ENCODE results near the gene FTO. TPM values are rescaled to one million over a fixed set of nuclear protein-coding genes. Genes with fewer than 3 reads are reported as not detected.

FTO gene
- total and polyA plus RNA-seq, 12 donors = 17.8 to 310 (median 156) TPM

DNA sequence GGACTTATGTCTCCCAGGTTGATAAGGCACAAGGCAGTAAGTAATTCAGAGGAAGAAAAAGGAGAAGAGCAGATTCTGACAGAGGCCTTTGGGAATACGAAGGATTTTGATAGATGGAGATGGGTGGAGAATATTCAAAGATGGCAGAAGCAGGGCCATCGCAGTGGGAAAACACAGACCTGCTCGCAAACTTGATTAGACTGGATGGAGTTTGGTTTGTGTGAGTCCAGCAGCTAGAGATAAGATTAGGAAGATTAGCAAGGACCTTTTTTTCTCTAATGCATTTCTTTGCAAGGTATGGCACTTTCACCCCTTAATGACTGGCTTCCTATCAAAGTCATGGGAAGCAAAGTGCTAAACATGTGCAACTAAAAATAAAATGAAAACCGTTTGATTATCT, 196.7 kb downstream of the FTO start:
- no peak overlapping the region for H3K27ac ChIP-seq
- no peak for DNase-seq
- H3K4me1 ChIP-seq (replicated peaks in 1 of 2) = no peaks in the 10 kb centered on the region
- no peak overlapping the region for H3K4me3 ChIP-seq
- intact Hi-C loops (cut with DNase I) = no loop called here
- H3K9me3 ChIP-seq (replicated peaks in 1 of 3) = no peaks in the 10 kb centered on the region
- H3K27me3 ChIP-seq = no peaks in the 10 kb centered on the region
- WGBS, 4 donors = 71 to 89% (median 82%) methylated on average over 4 of the region's 4 CpGs
- TF ChIP-seq, protein P1, sequence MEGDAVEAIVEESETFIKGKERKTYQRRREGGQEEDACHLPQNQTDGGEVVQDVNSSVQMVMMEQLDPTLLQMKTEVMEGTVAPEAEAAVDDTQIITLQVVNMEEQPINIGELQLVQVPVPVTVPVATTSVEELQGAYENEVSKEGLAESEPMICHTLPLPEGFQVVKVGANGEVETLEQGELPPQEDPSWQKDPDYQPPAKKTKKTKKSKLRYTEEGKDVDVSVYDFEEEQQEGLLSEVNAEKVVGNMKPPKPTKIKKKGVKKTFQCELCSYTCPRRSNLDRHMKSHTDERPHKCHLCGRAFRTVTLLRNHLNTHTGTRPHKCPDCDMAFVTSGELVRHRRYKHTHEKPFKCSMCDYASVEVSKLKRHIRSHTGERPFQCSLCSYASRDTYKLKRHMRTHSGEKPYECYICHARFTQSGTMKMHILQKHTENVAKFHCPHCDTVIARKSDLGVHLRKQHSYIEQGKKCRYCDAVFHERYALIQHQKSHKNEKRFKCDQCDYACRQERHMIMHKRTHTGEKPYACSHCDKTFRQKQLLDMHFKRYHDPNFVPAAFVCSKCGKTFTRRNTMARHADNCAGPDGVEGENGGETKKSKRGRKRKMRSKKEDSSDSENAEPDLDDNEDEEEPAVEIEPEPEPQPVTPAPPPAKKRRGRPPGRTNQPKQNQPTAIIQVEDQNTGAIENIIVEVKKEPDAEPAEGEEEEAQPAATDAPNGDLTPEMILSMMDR (IDR thresholded peaks at IDR 0.05) = no peak
- TF ChIP-seq POLR2A (IDR thresholded peaks at IDR 0.05) = no peak
- no peaks in the 10 kb centered on the region for H3K36me3 ChIP-seq (replicated peaks in 1 of 2)

DNA sequence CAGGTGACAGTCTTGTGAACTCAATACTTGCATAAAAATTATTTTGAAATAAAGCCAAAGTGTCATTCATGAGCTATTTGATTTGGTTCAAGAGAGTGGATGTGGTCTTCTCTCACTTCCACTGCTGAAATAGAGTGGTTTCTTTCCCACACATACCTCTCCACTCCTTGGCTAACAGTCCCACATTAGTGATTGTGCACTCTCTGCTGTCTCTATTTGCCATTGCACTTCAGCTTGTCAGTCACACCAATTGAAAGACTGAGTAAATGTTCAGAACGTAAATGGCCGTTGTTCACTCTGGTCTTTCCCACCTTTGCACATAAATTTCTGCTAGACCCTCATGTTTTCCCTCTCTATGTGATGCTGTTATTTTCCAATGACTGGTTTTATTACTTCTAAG, 197.5 kb downstream of the FTO start:
- Histone ChIP-seq H3K27me3 (no peaks in the 10 kb centered on the region), H3K36me3 (replicated peaks in 1 of 2) (no peaks in the 10 kb centered on the region), H3K4me1 (replicated peaks in 1 of 2) (no peaks in the 10 kb centered on the region), H3K4me3 (no peak overlapping the region), H3K9me3 (replicated peaks in 1 of 3) (no peaks in the 10 kb centered on the region), H3K27ac (no peak overlapping the region)
- no peak for DNase-seq
- intact Hi-C loops (cut with DNase I) = no loop called here
- 96 to 100% (median 97%) methylated on average over 2 of the region's 2 CpGs for WGBS, 4 donors
- TF ChIP-seq POLR2A (IDR thresholded peaks at IDR 0.05) = no peak
- TF ChIP-seq, protein P1 (IDR thresholded peaks at IDR 0.05) = no peak

DNA sequence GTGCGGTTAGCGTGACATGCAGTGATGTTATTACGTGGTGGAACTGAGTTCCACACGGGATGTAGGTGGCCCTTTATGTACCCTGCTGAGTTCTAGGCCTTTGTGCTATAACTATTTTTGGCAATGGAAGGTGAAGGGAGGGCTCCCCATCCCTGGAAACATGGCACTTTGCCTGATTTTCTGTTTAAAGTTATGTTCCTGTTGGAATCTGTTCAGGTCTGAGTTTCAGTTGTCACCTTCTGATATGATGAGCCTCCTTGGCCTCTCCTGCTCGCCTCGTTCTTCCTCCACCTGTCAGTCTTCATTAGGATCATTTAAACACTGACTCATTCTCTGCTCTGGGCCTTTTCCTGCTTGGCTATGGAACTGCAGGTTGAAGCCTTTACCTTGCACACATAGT, 200.6 kb downstream of the FTO start:
- WGBS, 4 donors = 92 to 96% (median 95%) methylated on average over 6 of the region's 6 CpGs
- TF ChIP-seq, protein P1 (IDR thresholded peaks at IDR 0.05) = no peak
- no peak for TF ChIP-seq POLR2A (IDR thresholded peaks at IDR 0.05)
- H3K27ac ChIP-seq = no peak overlapping the region
- no peaks in the 10 kb centered on the region for H3K36me3 ChIP-seq (replicated peaks in 1 of 2)
- no peak for DNase-seq
- no peaks in the 10 kb centered on the region for H3K27me3 ChIP-seq
- H3K4me1 ChIP-seq (replicated peaks in 1 of 2) = no peaks in the 10 kb centered on the region
- no peaks in the 10 kb centered on the region for H3K9me3 ChIP-seq (replicated peaks in 1 of 3)
- H3K4me3 ChIP-seq = no peak overlapping the region
- intact Hi-C loops (cut with DNase I) = no loop called here

DNA sequence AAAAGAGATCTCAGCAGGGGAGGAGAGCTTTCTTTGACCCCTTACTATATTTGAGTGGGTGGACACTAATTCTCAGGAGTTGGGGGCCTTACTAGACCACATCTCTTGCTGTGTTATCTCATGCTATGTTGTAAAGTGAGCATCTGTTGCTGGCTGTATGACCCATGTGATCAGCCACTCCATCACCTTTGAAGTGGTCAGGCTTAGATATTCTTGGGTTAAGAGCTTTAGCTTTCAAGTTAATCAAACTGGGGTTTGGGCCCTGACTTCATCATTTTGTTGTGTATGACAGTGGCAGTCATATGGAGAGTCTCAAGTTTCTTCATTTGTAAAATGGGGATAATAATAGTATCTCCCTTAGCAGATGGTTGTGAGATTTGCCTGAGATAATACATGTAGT, 201.1 kb downstream of the FTO start:
- Histone ChIP-seq H3K27ac (no peak overlapping the region), H3K9me3 (replicated peaks in 1 of 3) (no peaks in the 10 kb centered on the region), H3K4me1 (replicated peaks in 1 of 2) (no peaks in the 10 kb centered on the region), H3K4me3 (no peak overlapping the region), H3K27me3 (no peaks in the 10 kb centered on the region), H3K36me3 (replicated peaks in 1 of 2) (no peaks in the 10 kb centered on the region)
- intact Hi-C loops (cut with DNase I) = no loop called here
- no peak for TF ChIP-seq POLR2A (IDR thresholded peaks at IDR 0.05)
- TF ChIP-seq, protein P1 (IDR thresholded peaks at IDR 0.05) = no peak
- DNase-seq = no peak

Data from adrenal gland (tissue), 12 donors.